Activated CD8-positive, alpha-beta memory T cell treated with anti-CD3 and anti-CD28 coated beads for 36 hours (primary cell): ENCODE data around the gene SFR1. TPM values are rescaled to one million over a fixed set of nuclear protein-coding genes. Genes with fewer than 3 reads are reported as not detected.

Experiments
- CTCF ChIA-PET: fragments of 350-600 bp; sonication (Branson Sonifier 250); formaldehyde crosslinking; loops from one replicate; lab custom pipeline; 2021; ENCODE audit warnings: antibody characterized with exemption; lab: Charles Lee
- POLR2A ChIA-PET: fragments of 350-600 bp; sonication (Branson Sonifier 250); formaldehyde crosslinking; loops from one replicate; lab custom pipeline; 2021; ENCODE audit warnings: antibody characterized with exemption; lab: Charles Lee
- total RNA-seq, 2 experiments: library from RNA; stranded (reverse); gene quantifications; one replicate each; pipeline ENCODE4 v1.2.3, GENCODE V29; 2021

The SFR1 gene
- 10 to 100 TPM; 13.5 to 15.2 TPM for total RNA-seq

- CTCF ChIA-PET = interaction anchor here (0.9 to 1.6 kb wide), 5 partner anchors 12 to 233 kb away, joined by 3 to 8 read pairs (median 4); no protein-coding TSS in a partner anchor
- POLR2A ChIA-PET = interaction anchor here (0.6 to 2.0 kb wide), 12 partner anchors 12 to 234 kb away, joined by 3 to 7 read pairs (median 3); no protein-coding TSS in a partner anchor
Observed at GRCh38 chr10:104121485-104122224, at the start of gene SFR1. Gene SFR1 (plus strand): TSS chr10:104122171. CDS start chr10:104122184, 13 bp downstream.

- ChIA-PET CTCF (no interaction called here), POLR2A (no interaction called here)
Observed at GRCh38 chr10:104072786-104073185, 49.2 kb upstream of the SFR1 start.

- CTCF ChIA-PET = no interaction called here
- POLR2A ChIA-PET = no interaction called here
Observed at GRCh38 chr10:104074505-104074904, 47.5 kb upstream of the SFR1 start.

- ChIA-PET CTCF (no interaction called here), POLR2A (no interaction called here)
Observed at GRCh38 chr10:104076743-104077160, 45.2 kb upstream of the SFR1 start.

- CTCF ChIA-PET = no interaction called here
Observed at GRCh38 chr10:104077247-104077646, 44.7 kb upstream of the SFR1 start.

GRCh38 chr10:104077663-104078151, 44.3 kb upstream of the SFR1 start:
- ChIA-PET POLR2A (no interaction called here), CTCF (interaction anchor here (1.4 kb wide), 1 partner anchor 365 kb away, joined by 4 read pairs; no protein-coding TSS in a partner anchor)

More at GRCh38 chr10:104077247-104077646, 44.7 kb upstream of the SFR1 start:
- POLR2A ChIA-PET = no interaction called here

- POLR2A ChIA-PET = no interaction called here
- CTCF ChIA-PET = interaction anchor here (0.7 kb wide), 1 partner anchor 193 kb away, joined by 3 read pairs; no protein-coding TSS in a partner anchor
Observed at GRCh38 chr10:104080762-104081161, 41.2 kb upstream of the SFR1 start.

GRCh38 chr10:104081998-104082397, 40.0 kb upstream of the SFR1 start:
- CTCF ChIA-PET = interaction anchor here (1.0 to 1.1 kb wide), 3 partner anchors 40 to 196 kb away, joined by 3 read pairs; partner anchors contain the start of gene SFR1
- POLR2A ChIA-PET = no interaction called here

GRCh38 chr10:104084482-104085142, 37.4 kb upstream of the SFR1 start:
- ChIA-PET CTCF (interaction anchor here (0.7 kb wide), 1 partner anchor 95 kb away, joined by 3 read pairs; no protein-coding TSS in a partner anchor), POLR2A (interaction anchor here (0.7 kb wide), 2 partner anchors 122 to 325 kb away, joined by 5 to 9 read pairs; no protein-coding TSS in a partner anchor)

GRCh38 chr10:104085801-104086400, 36.1 kb upstream of the SFR1 start, which contains the start of gene COL17A1:
Gene COL17A1 (minus strand): TSS chr10:104085880. CDS start chr10:104080673, 5,207 bp downstream.
- CTCF ChIA-PET = no interaction called here
- POLR2A ChIA-PET = no interaction called here

GRCh38 chr10:104088239-104088638, 33.7 kb upstream of the SFR1 start:
- POLR2A ChIA-PET = no interaction called here
- CTCF ChIA-PET = no interaction called here

- CTCF ChIA-PET = no interaction called here
Observed at GRCh38 chr10:104089621-104090020, 32.4 kb upstream of the SFR1 start.

GRCh38 chr10:104090611-104091010, 31.4 kb upstream of the SFR1 start:
- ChIA-PET POLR2A (no interaction called here), CTCF (interaction anchor here (0.7 kb wide), 1 partner anchor 202 kb away, joined by 3 read pairs; no protein-coding TSS in a partner anchor)

More at GRCh38 chr10:104089621-104090020, 32.4 kb upstream of the SFR1 start:
- POLR2A ChIA-PET = no interaction called here

GRCh38 chr10:104092749-104093148, 29.2 kb upstream of the SFR1 start:
- CTCF ChIA-PET = no interaction called here
- POLR2A ChIA-PET = no interaction called here

GRCh38 chr10:104096692-104097091, 25.3 kb upstream of the SFR1 start:
- ChIA-PET POLR2A (no interaction called here), CTCF (no interaction called here)

- ChIA-PET POLR2A (no interaction called here), CTCF (no interaction called here)
Observed at GRCh38 chr10:104098358-104098925, 23.5 kb upstream of the SFR1 start.

GRCh38 chr10:104099269-104099668, 22.7 kb upstream of the SFR1 start:
- POLR2A ChIA-PET = no interaction called here

GRCh38 chr10:104099941-104100340, 22.0 kb upstream of the SFR1 start:
- CTCF ChIA-PET = no interaction called here

More at GRCh38 chr10:104099269-104099668, 22.7 kb upstream of the SFR1 start:
- CTCF ChIA-PET = no interaction called here

GRCh38 chr10:104100795-104101194, 21.2 kb upstream of the SFR1 start:
- CTCF ChIA-PET = interaction anchor here (0.5 kb wide), 1 partner anchor 1843 kb away, joined by 3 read pairs; no protein-coding TSS in a partner anchor
- POLR2A ChIA-PET = no interaction called here

More at GRCh38 chr10:104099941-104100340, 22.0 kb upstream of the SFR1 start:
- POLR2A ChIA-PET = no interaction called here
